OCI-LY7 (cell line): ENCODE measurements around the gene LIMK2. TPM values are rescaled to one million over a fixed set of nuclear protein-coding genes. Genes with fewer than 3 reads are reported as not detected.

Experiments
- BruUV-seq: library from RNA; stranded (reverse); fragments of 400-500 nt; replicated peaks from 2 replicates; lab custom pipeline; 2021; lab: Mats Ljungman, UMichigan
- CTCF ChIA-PET: fragments of 300-600 bp; sonication (Branson Sonifier 250); formaldehyde crosslinking; loops from one replicate; lab custom pipeline; 2022; ENCODE audit warnings: antibody characterized with exemption; ENCODE audit not compliant: unreplicated experiment; lab: Charles Lee
- POLR2A ChIA-PET: fragments of 300-600 bp; sonication (Branson Sonifier 250); formaldehyde crosslinking; loops from one replicate; lab custom pipeline; 2022; ENCODE audit warnings: antibody characterized with exemption; lab: Charles Lee
- DNase-seq: peaks from one replicate; pipeline ENCODE4 v3.0.0-alpha.2; 2015; ENCODE audit warnings: low spot score
- H2AFZ ChIP-seq: fragments of 200-600 bp; sonication (generic), shearing (Covaris generic); 2 replicates; pipeline ENCODE4 v1.6.1; 2014; ENCODE audit warnings: mild to moderate bottlenecking, antibody characterized with exemption, low read length, moderate library complexity
- H3K27ac ChIP-seq: fragments of 200-600 bp; sonication (generic); 2 replicates; pipeline ENCODE4 v1.5.1; 2014; ENCODE audit warnings: mixed run types, low read depth, mild to moderate bottlenecking, moderate library complexity, low read length, inconsistent platforms; ENCODE audit not compliant: poor library complexity, severe bottlenecking
- H3K36me3 ChIP-seq: fragments of 200-600 bp; sonication (generic); 2 replicates; pipeline ENCODE4 v1.6.1; 2014; ENCODE audit warnings: mild to moderate bottlenecking, antibody characterized with exemption, low read length, moderate library complexity, mixed read lengths; ENCODE audit not compliant: insufficient read depth
- H3K4me1 ChIP-seq: fragments of 200-600 bp; sonication (generic); 2 replicates; pipeline ENCODE4 v1.5.1; 2014; ENCODE audit warnings: mild to moderate bottlenecking, low read length; ENCODE audit not compliant: insufficient read depth, poor library complexity, severe bottlenecking
- H3K4me2 ChIP-seq: fragments of 200-600 bp; sonication (generic); 2 replicates; pipeline ENCODE4 v1.6.1; 2014; ENCODE audit warnings: mild to moderate bottlenecking, low read length
- H3K4me3 ChIP-seq: fragments of 200-600 bp; sonication (generic); 2 replicates; pipeline ENCODE4 v1.5.1; 2014; ENCODE audit warnings: mild to moderate bottlenecking, low read depth, low read length; ENCODE audit not compliant: poor library complexity, severe bottlenecking
- H3K79me2 ChIP-seq: fragments of 200-600 bp; sonication (generic); 2 replicates; pipeline ENCODE4 v1.6.1; 2016; ENCODE audit warnings: low read depth, mild to moderate bottlenecking, low read length, moderate library complexity, mixed read lengths; ENCODE audit not compliant: insufficient read depth
- H3K9me2 ChIP-seq: fragments of 200-600 bp; sonication (generic); 2 replicates; pipeline ENCODE4 v1.6.1; 2016; ENCODE audit warnings: mild to moderate bottlenecking, low read length, mixed read lengths; ENCODE audit not compliant: insufficient read depth
- H3K9me3 ChIP-seq: fragments of 200-600 bp; sonication (generic); 2 replicates; pipeline ENCODE4 v1.6.1; 2014; ENCODE audit warnings: mild to moderate bottlenecking, mixed run types, low read length, mixed read lengths
- H4K20me1 ChIP-seq: fragments of 200-600 bp; sonication (generic); 2 replicates; pipeline ENCODE4 v1.6.1; 2014; ENCODE audit warnings: mild to moderate bottlenecking, antibody characterized with exemption, low read length, moderate library complexity, mixed read lengths; ENCODE audit not compliant: insufficient read depth
- EZH2phosphoT487 ChIP-seq: fragments of 200-600 bp; sonication (generic); IDR thresholded peaks from 2 replicates; pipeline ENCODE4 v1.6.1; 2018; ENCODE audit warnings: low read depth, borderline replicate concordance, mild to moderate bottlenecking, mixed run types, antibody characterized with exemption, low read length, moderate library complexity, mixed read lengths
- intact Hi-C: fragments of 100-400 bp; cut with micrococcal nuclease; formaldehyde crosslinking; loops from one replicate; pipeline ENCODE4 v1.10.0; 2022; ENCODE audit not compliant: unreplicated experiment
- total RNA-seq, 2 experiments: library from RNA; depleted of rRNA in 1 of 2; stranded (reverse); fragments of >200 nt in 1 of 2; shearing (Covaris generic) in 1 of 2; gene quantifications; 2 replicates each; pipeline ENCODE4 v1.2.3, GENCODE V29; 2014 to 2022
- TF ChIP-seq, protein P1 (sequence below): fragments of 200-600 bp; sonication (generic); conservative IDR thresholded peaks from 2 replicates; pipeline ENCODE4 v1.5.1; 2014; ENCODE audit warnings: mild to moderate bottlenecking, antibody characterized with exemption, low read length, moderate library complexity, mixed read lengths

The LIMK2 gene
- total RNA-seq, 2 experiments from 2014 or later = 16.2 to 24.8 TPM

DNA sequence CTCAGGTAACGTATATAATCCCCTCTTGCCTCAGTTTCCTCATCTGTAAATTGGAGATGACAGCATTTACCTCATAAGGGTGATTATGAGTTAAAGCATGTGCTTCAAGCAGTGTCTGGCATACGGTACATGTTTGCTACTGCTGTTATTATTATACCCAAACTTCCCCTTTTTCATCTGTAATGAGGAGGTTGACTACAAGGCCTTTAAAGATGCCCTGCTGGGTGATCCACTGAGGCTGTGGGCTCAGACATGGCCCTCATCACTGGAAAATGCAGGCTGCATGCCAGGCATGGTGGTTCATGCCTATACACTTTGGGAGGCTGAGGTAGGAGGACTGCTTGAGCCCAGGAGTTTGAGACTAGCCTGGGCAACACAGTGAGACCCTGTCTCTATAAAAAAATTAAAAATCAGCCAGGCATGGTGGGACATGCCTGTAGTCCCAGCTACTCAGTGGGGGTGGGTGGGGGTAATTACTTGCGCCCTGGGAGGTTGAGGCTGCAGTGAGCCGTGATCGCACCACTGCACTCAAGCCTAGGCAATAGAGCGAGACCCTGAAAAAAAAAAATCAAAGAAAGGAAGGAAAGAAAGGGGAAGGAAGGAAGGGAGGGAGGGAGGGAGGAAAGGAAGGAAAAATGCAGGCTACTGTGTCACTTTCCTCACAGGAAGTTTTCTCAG is 75.9 kb downstream of the LIMK2 start:
- Histone ChIP-seq H2AFZ (0 out of 2 replicates have a peak overlapping the region, but pooled peaks have one; percentile 27), H3K36me3 (peaks cover 17% of the 10 kb centered on the region), H3K27ac (peak overlapping the region; percentile 88), H3K9me3 (no peaks in the 10 kb centered on the region), H4K20me1 (no peaks in the 10 kb centered on the region), H3K79me2 (peaks cover 19% of the 10 kb centered on the region; the same call in 1 of the 2 replicates), H3K4me3 (peak overlapping the region; percentile 72), H3K4me1 (peaks cover 61% of the 10 kb centered on the region), H3K4me2 (peak overlapping the region; percentile 99), H3K9me2 (no peaks in the 10 kb centered on the region)
- ChIA-PET POLR2A (interaction anchor here (0.6 to 4.9 kb wide), 5 partner anchors 10 to 374 kb away, joined by 3 to 18 read pairs (median 4); partner anchors contain the start of gene PISD), CTCF (interaction anchor here (0.6 kb wide), 1 partner anchor 25 kb away, joined by 4 read pairs; no protein-coding TSS in a partner anchor)
- intact Hi-C loops = no loop called here
- peak; percentile 63 for DNase-seq
- TF ChIP-seq EZH2phosphoT487 = no peak
- TF ChIP-seq, protein P1, sequence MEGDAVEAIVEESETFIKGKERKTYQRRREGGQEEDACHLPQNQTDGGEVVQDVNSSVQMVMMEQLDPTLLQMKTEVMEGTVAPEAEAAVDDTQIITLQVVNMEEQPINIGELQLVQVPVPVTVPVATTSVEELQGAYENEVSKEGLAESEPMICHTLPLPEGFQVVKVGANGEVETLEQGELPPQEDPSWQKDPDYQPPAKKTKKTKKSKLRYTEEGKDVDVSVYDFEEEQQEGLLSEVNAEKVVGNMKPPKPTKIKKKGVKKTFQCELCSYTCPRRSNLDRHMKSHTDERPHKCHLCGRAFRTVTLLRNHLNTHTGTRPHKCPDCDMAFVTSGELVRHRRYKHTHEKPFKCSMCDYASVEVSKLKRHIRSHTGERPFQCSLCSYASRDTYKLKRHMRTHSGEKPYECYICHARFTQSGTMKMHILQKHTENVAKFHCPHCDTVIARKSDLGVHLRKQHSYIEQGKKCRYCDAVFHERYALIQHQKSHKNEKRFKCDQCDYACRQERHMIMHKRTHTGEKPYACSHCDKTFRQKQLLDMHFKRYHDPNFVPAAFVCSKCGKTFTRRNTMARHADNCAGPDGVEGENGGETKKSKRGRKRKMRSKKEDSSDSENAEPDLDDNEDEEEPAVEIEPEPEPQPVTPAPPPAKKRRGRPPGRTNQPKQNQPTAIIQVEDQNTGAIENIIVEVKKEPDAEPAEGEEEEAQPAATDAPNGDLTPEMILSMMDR = no peak
- no TSS peak for BruUV-seq

DNA sequence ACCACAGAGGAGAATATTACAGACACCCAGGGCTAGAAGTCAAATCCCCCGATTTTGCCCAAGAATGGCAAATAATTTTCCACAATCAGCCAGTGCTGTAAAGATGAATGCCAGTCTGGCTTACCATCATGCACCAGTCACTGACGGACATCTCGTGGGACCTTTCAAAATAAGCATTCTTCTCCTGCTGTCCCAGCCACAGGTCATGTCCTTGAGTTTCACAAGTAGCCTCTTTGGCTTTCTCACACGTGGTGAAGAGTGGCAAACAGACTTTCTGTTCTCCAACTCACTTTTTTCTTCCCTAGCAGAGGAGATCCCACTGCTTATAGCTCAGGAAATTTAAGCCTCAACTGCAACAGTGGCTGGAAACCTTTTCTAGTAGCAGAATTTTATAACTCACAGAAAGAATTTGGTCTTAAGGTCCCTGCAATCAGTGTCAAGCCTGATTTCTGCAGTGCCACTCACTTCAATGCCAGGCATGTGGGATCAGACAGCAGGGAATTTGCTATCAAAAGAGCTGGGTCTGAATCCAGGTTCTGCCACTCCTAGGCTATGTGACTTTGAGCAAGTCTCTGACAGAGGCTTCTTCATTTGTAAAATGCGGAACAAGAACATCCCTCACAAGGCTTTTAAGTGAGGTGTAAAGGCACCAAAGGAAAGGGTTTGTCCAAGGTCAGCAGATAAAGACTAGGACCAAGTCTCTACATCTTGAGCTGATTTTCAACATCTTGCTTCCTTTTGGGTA is 76.6 kb downstream of the LIMK2 start:
- Histone ChIP-seq H3K9me3 (no peaks in the 10 kb centered on the region), H3K27ac (peak overlapping the region; percentile 88), H4K20me1 (no peaks in the 10 kb centered on the region), H3K9me2 (no peaks in the 10 kb centered on the region), H3K4me1 (peaks cover 68% of the 10 kb centered on the region), H3K79me2 (peaks cover 19% of the 10 kb centered on the region; the same call in 1 of the 2 replicates), H3K4me2 (peak overlapping the region; percentile 99), H3K4me3 (peak overlapping the region; percentile 72), H2AFZ (no peak overlapping the region; the same call in 1 of the 2 replicates), H3K36me3 (peaks cover 15% of the 10 kb centered on the region)
- intact Hi-C loops = no loop called here
- no TSS peak for BruUV-seq
- peak; percentile 59 for DNase-seq
- ChIA-PET CTCF (no interaction called here), POLR2A (interaction anchor here (0.6 to 4.9 kb wide), 10 partner anchors 9 to 373 kb away, joined by 3 to 18 read pairs (median 3); partner anchors contain the start of genes MORC2, PISD and TUG1)
- TF ChIP-seq EZH2phosphoT487 = no peak
- TF ChIP-seq, protein P1 = no peak
